Measurements from ENCODE around the gene GLT8D2.

The GLT8D2 gene

DNA sequence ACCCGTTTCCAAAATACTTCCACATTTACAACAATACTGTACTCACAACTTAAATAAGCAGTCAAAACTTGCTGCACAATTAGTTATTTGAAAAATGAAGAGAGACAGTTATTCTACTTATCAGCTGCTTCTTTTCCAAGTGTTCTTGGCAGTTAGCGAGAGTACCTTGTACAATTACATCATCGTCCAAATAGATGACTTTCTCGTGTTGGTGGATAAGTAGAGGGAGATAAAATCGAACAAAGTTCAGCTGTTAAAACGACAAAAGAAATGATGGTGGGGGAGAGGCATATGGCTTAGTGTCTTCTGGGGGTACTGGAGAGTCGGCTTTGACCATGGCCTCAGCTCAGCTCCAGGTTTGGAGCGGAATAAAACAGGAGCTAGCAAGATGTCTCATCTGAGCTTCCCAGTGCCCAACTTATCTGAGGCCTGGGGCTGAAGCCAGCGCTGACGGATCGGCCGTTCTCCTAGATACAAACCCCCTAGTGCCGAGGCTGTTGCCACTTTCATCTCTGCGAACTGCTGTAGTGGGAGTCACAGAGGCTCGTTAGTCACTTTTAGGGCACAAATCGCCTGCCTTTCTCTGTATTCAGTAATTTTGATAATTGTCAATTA, 52.6 kb downstream of the GLT8D2 start:
- no peak for DNase-seq

DNA sequence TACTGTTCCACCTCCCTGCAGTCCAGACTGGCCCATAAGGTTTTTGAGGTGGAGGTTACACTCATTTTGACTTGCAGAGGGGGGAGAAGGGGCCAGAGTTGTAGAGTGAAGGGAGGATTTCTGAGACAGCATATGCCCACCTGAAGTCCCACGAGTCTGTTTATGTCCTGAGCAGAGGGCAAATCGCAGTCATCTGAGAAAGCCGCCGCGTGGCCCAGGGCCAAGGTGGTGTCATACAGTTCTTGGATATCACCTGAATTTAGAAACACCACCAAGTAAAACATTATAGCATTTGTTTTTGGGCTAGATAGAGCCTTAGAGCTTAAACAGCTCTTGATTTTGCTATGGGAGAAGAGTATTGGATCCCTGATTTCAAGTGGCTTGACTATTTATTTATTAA, 53.4 kb downstream of the GLT8D2 start:
- DNase-seq: no peak

DNA sequence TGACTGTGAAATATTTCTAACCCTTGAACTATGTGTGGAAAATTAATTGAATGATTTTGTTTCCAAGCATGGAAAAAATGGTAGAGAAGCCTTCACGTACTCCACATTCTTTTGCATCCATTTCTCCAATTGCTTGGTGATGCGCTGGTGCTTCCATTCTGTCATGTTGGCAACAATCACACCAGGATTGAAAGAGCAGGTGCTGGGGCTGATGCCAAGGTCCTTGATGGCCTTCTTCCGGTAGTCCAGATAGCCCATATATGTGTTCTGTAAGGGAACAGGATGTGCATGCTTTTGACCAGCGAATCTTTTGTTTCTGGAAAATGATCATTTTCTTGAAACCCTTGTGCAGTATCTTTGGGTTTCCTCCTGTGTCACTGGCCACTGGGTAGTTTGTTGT, 55.8 kb downstream of the GLT8D2 start:
- no peak for DNase-seq

DNA sequence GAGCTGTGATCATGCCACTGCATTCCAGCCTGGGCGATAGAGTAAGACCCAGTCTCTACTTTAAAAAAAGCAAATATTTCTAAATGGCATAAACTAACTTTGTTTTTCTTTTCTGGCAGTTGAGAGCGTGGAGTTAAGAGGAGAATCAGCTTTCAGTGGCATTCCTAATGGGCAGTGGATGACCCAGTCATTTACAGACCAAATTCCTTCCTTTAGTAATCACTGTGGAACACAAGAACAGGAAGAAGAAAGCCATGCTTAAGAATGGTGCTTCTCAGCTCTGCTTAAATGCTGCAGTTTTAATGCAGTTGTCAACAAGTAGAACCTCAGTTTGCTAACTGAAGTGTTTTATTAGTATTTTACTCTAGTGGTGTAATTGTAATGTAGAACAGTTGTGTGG, 63.2 kb downstream of the GLT8D2 start:
- DNase-seq: no peak

DNA sequence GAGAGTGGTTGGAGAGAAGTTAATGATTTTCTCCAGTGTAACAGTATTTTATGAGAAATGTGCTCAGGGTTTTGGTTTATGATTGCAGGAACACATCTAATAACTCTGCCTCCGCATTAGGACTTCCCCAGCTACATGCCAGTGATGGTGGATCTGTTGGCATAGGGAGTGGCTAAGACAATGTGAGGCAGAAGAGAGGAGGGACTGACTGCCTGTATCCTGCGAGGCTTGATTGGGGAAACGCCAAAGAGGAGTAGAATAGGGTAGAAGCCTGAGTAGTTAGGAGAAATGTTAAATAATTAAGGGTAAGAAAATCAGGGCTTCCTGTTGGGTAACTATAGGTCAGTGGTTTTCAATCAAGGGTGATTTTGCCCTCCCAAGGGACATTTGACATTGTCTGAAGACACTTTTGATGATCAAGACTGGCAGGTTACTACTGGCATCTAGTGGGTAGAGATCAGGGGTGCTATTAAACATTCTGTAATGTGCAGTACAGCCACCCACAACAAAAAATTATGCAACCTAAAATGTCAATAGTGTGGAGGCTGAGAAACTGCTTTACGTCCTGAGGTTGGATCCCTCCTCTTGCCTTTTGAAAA, 71.5 kb downstream of the GLT8D2 start:
- no peak for DNase-seq

DNA sequence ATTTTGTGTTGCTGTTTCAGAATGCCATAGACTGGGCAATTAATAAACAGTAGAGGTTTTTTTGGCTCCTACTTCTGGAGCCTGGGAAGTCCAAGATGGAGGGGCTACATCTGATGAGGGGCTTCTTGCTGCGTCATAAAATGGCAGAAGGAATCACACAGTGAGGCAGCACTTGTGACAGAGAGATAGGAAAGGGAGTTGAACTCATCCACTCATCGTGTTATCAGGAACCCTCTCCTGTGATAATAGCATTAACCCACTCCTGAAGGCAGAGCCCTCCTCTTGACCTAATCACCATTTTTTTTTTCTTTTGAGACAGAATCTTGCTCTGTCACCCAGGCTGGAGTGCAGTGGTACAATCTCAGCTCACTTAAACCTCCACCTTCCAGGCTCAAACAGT, 74.6 kb downstream of the GLT8D2 start:
- no peak for DNase-seq

DNA sequence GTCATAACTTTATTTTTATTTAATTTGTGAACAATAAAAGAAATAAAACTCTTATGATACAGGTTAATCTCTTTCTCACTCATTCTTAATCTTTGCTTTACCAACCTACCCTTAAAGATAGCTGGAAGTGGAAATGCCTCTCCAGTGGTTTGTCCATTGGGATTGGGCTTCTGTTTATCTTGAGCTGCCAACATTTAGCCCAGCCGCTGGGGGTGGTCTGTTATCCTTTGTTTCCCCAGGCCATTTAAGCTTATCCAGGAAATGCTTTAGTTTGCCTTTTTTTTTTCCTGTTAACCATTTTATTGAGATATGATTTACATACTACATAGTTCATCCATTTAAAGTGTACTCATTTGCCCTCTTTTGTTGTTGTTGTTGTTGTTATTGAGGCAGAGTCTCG, 76.1 kb downstream of the GLT8D2 start:
- DNase-seq: peak; percentile 15

DNA sequence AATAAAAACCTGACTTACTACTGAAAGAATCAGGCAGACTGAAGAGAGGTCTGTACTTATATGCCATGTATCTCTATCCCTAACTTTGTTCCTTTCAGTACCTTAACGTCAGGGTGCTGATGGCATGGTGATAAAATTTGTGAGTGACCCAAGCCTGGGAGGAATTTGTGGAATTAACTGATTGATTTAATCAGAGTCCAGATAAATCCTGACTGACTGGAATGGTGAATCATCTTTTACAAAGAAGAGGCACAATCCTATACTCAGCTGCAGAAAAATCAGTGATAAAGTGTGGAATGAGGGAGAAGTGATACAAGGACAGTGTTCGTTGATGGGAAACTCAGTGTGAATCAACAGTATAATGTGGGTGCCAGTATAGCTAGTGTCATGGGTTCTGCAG, 80.6 kb downstream of the GLT8D2 start:
- no peak for DNase-seq

DNA sequence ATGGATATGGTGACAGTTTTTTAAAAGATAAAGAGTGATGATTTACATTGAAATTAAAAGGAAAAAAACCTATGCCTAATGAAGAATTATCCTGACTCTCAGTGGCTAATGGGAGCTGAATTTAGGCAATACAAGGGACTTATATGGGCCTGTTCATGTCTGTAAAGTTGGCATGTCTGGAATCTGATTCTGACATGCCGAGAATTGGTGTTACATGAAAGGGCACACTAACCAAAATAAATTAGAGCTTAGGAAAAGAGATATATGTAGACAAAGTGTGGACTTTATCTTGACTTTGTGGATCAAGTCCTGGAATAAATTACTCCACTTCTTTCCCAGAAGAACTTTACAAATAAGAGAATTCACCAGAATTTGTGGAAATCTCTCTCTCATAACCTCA, 83.3 kb downstream of the GLT8D2 start:
- no peak for DNase-seq

DNA sequence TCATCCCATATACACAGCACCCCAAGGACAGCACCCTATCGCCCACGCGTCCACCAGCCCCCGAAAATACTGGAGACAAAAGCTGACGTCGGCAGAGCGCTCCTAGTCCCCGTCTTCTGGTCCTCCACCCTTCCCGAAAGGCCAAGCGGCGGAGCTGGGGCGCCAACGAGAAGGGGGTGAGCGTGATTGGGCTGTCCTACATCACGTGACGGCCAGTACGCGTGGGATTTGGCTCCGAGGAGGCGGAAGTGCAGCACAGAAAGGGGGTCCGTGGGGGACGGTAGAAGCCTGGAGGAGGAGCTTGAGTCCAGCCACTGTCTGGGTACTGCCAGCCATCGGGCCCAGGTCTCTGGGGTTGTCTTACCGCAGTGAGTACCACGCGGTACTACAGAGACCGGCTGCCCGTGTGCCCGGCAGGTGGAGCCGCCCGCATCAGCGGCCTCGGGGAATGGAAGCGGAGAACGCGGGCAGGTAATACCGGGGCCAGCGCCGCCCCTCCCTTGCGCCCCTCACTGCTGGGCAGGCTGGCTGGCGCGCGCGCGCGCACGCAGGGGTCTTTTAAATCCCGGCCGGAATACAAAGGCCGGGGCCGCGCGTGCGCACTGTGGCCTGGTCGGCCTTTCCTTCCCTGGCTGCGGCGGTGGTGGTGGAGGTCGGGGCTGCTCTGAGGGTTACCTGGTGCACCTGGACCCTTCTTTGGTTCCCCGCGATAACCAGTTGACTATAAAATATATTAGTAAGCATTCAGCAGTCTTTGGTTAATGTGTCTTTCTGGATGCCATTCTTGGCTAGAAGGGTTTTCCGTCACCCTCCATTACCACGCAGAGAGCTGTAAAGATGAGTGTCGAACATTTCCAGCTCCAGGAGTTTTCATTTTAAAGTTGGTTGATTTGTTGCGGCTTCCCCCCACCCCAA, 84.1 kb downstream of the GLT8D2 start, which contains the start of gene TDG:
Gene TDG, plus strand, starts transcription at position 283 of the 915 bp plus-strand sequence. Its CDS starts 166 bp downstream, at position 449.
- DNase-seq: peak; percentile 99

DNA sequence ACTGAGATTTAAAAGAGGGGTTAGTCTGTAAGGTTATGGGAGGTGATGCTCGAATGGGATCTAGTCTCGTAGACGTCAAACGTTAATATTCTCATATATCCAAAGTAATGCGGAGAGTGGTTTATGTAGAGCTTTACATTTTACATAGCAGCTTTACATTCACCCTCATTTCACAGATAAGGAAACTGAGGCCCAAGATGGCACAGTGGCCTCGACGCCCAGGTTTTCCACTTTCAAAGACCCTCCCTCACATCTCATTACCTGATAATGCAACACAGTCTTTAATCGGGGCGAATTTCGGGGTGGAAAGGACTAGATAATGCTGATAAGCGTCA, 84.8 kb downstream of the GLT8D2 start:
- DNase-seq: no peak

DNA sequence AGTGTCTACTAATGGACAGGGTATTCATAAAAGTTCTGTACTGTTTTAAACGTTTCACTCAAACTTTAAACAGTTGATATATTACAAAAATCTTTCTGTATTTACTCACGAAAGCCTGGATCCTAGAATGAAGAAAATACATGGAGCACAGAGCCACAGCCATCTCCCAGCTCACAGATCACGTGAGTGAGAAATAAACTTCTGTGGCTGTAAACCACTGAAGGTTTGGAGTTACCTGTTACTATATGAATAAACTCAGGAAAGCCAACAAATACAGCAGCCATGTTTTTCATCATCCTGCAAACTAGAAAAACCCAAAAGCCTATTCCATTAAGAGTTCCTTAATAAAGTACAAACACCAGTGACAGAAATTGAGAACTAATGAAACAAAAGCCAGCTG, 85.2 kb downstream of the GLT8D2 start:
- DNase-seq: no peak

DNA sequence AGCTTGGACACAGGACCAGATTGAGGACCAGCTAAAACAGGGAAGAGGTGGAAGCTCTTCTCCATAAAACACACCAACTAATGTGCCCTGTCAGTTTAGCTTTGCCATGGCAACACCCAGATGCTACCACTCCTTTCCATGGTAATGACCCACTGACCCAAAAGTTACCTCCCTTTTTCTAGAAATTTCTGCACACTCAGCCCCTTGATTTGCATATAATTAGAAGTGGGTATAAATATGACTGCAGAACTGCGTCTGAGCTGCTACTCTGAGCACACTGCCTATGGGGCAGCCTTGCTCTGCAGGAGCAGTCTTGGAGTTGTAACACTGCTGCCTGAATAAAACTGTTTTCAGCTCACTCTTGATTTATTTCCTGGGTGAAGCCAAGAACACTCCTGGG, 87.5 kb downstream of the GLT8D2 start:
- DNase-seq: peak; percentile 16

DNA sequence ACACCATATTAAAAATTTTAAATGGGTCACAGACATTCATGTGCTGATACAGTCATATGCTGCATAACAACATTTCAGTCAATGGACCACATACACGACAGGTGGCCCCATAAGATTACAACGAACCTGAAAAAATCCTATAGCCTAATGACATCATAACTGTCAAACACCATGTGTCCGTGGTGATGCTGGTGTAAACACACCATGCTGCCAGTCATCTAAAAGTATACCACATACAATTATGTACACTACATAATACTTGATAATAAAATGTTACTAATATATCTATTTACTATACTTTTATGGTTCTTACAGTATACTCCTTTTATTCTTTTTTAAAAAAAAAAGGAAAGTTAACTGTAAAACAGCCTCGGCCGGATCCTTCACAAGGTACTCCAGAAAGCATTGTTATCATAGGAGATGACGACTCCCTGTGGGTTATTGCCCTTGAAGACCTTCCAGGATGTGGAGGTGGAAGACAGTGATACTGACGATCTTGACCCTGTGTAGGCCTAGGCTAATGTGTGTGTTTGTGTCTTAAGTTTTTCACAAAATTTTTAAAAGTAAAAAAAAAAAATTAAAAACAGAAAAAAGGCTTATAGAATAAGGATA, 89.3 kb downstream of the GLT8D2 start:
- DNase-seq: peak; percentile 52

DNA sequence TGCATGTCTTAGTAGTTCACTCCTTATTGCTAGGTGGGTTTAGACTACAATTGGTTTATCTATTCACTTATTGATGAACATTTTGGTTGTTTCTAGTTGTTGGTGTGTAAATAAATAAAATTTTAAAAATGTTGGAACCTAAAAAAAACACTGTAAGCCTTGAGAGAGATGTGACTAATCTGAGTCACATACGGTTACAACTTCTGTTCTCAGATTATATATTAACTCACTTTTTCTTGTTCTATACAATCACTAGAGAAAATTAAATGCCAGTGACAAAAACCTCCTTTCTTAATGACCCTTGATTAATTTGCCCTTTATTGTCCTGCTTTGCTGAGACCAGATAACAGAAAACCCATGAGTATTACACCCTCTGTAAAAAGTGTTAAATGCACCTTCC, 91.4 kb downstream of the GLT8D2 start:
- DNase-seq: no peak

DNA sequence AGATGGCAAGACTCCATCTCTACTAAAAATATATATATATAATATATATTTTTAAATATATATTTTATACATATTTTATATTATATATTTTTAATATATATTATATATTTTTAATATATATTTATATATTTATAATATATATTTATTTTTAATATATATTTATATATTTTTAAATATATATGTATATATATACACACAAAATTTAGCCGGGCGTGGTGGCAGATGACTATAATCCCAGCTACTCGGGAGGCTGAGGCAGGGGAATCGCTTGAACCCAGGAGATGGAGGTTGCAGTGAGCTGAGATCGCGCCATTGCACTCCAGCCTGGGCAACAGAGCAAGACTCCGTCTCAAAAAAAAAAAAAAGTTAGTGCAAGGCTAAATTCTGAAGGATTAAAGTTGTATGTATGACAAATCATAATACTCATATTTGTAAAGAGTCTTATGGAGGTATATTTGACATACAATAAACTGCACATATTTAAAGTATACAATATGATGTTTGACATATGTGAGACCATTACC, 92.1 kb downstream of the GLT8D2 start:
- DNase-seq: no peak

DNA sequence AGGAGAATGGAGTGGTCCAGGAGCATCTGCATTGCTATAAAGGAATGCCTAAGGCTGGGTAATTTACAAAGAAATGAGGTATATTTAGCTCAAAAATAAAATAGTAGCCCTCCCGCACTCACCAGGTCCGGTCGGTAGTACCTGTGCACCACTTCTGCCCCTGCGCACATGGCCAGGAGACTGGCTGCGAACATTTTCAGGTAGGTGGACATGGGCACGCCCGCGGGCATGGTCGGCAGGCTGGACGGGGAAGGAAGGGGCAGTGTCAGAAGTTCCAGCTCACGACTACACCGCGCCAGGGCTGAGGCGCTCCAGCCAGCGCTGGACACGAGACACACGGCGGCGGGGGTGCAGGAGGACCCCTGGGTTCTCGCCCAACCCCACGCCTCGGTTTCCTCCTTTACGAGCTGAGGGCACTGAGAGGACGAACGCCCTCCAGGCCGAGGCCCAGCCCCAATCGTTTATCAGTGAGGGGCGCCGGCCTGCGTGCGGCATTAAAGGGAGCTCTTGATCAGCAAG, 93.4 kb downstream of the GLT8D2 start:
- DNase-seq: peak; percentile 46

DNA sequence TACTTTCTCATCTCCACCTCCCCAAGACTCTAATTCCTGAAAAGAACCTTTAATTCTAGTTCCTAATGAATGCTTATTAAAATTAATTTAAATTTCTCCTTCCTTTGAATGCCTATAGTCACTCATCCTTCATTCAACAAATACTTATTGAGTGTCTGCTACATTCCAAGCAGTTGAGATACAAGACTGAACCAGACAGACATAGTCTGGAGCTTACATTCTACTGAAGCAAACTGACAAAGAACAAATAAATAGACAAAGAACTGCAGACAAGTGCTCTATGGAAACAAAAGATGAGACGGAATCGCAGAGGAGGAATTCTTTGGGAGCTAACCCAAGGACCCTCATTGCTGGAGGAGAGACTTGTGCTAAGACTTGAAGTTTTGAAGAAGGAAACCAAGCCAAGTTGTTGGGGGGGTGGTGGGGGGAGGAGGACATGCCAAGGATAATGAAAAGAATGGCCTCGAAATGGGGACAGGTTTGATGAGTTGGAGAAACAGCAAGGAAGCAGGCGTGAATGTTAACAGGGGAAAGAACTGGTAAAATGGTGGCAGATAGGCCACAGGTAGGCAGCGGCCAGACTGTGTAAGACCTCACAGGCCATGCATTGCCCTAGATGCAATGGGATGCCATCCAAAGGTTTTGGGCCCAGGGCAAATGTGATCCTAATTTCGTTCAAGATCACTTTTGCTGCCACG, 94.0 kb downstream of the GLT8D2 start:
- DNase-seq: peak; percentile 41

DNA sequence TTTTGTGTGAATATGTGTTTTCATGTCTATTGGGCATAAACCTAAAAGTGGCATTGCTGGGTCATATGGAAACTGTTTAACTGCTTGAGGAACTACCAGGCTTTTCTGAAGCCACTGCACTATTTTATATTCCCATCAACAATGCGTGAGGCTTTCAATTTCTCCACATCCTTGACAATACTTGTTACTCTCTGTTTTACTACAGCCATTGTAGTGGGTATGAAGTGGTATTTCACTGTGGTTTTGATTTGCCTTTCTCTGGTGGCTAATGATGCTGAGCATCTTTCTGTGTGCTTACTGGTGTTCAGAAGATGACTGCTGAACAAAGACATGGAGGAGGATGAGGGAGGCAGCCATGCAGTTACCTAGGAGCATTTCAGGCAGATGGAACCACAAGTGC, 97.5 kb downstream of the GLT8D2 start:
- DNase-seq: no peak

DNA sequence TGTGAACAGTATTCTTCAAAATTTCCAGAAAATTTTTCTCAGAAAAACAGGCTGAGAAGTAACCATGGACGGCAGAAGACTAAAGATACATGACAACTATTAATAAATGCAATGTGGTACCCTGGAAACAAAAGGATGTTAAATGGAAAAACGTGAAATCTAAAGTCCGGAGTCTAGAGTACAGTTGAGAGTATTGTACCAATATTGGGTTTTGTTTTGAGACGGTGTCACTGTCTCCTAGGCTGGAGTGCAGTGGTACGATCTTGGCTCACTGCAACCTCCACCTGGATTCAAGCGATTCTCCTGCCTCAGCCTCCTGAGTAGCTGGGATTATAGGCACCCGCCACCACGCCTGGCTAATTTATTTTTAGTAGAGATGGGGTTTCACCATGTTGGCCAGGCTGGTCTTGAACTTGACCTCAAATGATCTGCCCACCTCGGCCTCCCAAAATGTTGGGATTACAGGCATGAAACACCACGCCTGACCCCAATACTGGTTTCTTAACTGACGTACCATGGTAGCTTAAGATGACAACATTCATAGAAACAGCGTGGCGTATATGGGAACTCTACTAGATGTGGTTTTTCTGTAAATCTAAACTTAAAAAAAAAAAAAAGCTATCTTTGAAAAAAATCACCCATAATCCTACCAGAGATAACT, 101.1 kb downstream of the GLT8D2 start:
- no peak for DNase-seq

DNA sequence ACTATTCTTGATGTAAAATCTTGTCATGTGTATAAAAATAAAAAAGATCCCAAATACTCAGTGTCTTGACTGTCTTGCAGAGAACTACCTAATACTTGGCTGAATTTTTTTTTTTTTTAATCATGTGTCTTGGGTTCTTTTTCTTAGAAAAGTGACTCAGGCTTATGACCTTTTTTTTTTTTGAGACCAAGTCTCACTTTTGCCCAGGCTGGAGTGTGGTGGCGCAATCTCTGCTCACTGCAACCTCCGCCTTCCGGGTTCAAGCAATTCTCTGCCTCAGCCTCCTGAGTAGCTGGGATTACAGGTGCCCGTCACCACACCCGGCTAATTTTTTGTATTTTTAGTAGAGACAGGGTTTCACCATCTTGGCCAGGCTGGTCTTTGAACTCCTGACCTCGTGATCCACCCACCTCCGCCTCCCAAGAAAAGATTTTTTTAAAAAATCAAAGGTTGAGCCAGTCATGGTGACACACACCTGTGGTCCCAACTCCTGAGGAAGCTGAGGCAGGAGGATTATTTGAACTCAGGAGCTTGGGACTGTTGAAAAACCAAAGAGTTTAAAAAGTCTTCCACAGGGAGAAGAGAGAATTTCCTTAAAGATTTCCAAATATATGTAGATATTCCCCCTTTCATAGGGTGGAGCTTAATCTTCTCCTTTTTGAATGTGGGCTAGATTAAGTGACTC, 102.0 kb downstream of the GLT8D2 start:
- DNase-seq: no peak
